B cell (primary cell): ENCODE data around the gene CASP2.

Experiments used
- EZH2 ChIP-seq: IDR thresholded peaks from 2 replicates; pipeline ENCODE4 v1.6.1; 2012; ENCODE audit warnings: borderline replicate concordance, low read depth, mild to moderate bottlenecking, moderate library complexity, low read length; ENCODE audit not compliant: insufficient read depth, poor library complexity, severe bottlenecking
- TF ChIP-seq, protein P1 (sequence below): fragments of 200-600 bp; IDR thresholded peaks from one replicate; pipeline ENCODE4 v1.8.0; 2022; ENCODE audit warnings: antibody characterized with exemption, mild to moderate bottlenecking

GRCh38 chr7:143347950-143348349 is 59.8 kb downstream of the CASP2 start:
- TF ChIP-seq, protein P1, sequence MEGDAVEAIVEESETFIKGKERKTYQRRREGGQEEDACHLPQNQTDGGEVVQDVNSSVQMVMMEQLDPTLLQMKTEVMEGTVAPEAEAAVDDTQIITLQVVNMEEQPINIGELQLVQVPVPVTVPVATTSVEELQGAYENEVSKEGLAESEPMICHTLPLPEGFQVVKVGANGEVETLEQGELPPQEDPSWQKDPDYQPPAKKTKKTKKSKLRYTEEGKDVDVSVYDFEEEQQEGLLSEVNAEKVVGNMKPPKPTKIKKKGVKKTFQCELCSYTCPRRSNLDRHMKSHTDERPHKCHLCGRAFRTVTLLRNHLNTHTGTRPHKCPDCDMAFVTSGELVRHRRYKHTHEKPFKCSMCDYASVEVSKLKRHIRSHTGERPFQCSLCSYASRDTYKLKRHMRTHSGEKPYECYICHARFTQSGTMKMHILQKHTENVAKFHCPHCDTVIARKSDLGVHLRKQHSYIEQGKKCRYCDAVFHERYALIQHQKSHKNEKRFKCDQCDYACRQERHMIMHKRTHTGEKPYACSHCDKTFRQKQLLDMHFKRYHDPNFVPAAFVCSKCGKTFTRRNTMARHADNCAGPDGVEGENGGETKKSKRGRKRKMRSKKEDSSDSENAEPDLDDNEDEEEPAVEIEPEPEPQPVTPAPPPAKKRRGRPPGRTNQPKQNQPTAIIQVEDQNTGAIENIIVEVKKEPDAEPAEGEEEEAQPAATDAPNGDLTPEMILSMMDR = no peak
- TF ChIP-seq EZH2 = no peak
